ENCODE measurements around the gene ZNF157. TPM values are rescaled to one million over a fixed set of nuclear protein-coding genes. Genes with fewer than 3 reads are reported as not detected.

The ZNF157 gene
- total and polyA plus RNA-seq, 2 of the 8 experiments (the other 6 are each of a cell fraction or from before 2014, with no cell fraction given), result 0.67 to 2.2 TPM

- Histone ChIP-seq H2AFZ (ENCODE audit: low read length) (no peak overlapping the region), H3K9ac (replicated peaks in 1 of 4; ENCODE audit: extremely low read depth in 1 of 4, low read depth in 3 of 4, low read length in 3 of 4) (no peak overlapping the region), H3K14ac (ENCODE audit: insufficient read length) (no peak overlapping the region), H2BK5ac (ENCODE audit: low read depth, low read length) (no peak overlapping the region), H3K23ac (ENCODE audit: insufficient read length) (no peak overlapping the region), H4K8ac (ENCODE audit: extremely low read depth, insufficient read depth, low read length) (no peak overlapping the region), H3K56ac (replicated peaks; ENCODE audit: insufficient read length, low read depth, low read length) (no peak overlapping the region), H3K27me3 (replicated peaks in 1 of 4; ENCODE audit: control insufficient read depth in 3 of 4, extremely low read depth in 1 of 4, insufficient read depth in 3 of 4, low read length in 3 of 4) (no peaks in the 10 kb centered on the region), H3K18ac (ENCODE audit: extremely low read depth, low read length) (no peak overlapping the region), H3K4me3 (ENCODE audit: extremely low read depth in 1 of 4, insufficient read depth in 2 of 4, low read depth in 3 of 4, low read length in 4 of 4) (no peak overlapping the region), H3K4ac (replicated peaks; ENCODE audit: insufficient read length, low read depth, low read length) (no peak overlapping the region), H3K4me1 (replicated peaks in 1 of 4; ENCODE audit: control insufficient read depth in 3 of 4, insufficient read depth in 4 of 4, low read length in 3 of 4) (peaks cover 0 to 11% (median 3%) of the 10 kb centered on the region in 4 experiments; a peak in 3 of 7 replicates), H3K4me2 (ENCODE audit: insufficient read depth in 1 of 2, low read depth in 2 of 2, low read length in 2 of 2) (no peak overlapping the region), H2BK20ac (ENCODE audit: low read length) (0 out of 2 replicates have a peak overlapping the region, but pooled peaks have one; percentile 48), H3K9me3 (ENCODE audit: insufficient read depth in 2 of 2, low read depth in 1 of 2, low read length in 1 of 2) (no peaks in the 10 kb centered on the region), H2BK120ac (replicated peaks; ENCODE audit: low read depth, low read length) (no peak overlapping the region), H4K91ac (replicated peaks; ENCODE audit: insufficient read length, low read length) (no peak overlapping the region), H2AK5ac (ENCODE audit: low read depth, low read length) (no peak overlapping the region), H3K36me3 (ENCODE audit: control insufficient read depth in 2 of 4, insufficient read depth in 4 of 4, low read length in 3 of 4) (no peaks in the 10 kb centered on the region; a peak in 1 of 8 replicates), H3K79me2 (ENCODE audit: control insufficient read depth in 1 of 2, insufficient read depth in 2 of 2, low read length in 2 of 2) (no peaks in the 10 kb centered on the region), H2BK12ac (ENCODE audit: low read depth, low read length) (peak overlapping the region; percentile 27; the same call in 1 of the 2 replicates), H3K27ac (ENCODE audit: low read depth, low read length) (no peak overlapping the region; the same call in 1 of the 2 replicates), H2BK15ac (ENCODE audit: low read length) (no peak overlapping the region), H3K79me1 (ENCODE audit: low read depth, low read length) (no peaks in the 10 kb centered on the region), H4K5ac (ENCODE audit: insufficient read length, low read depth, low read length) (no peak overlapping the region), H4K20me1 (replicated peaks in 1 of 2; ENCODE audit: control insufficient read depth in 1 of 2, insufficient read depth in 2 of 2, low read length in 2 of 2) (no peaks in the 10 kb centered on the region), H3K23me2 (ENCODE audit: low read depth, low read length) (no peaks in the 10 kb centered on the region)
- WGBS, 2 experiments (ENCODE audit: extremely low coverage in 1 of 2, insufficient coverage in 1 of 2, insufficient read length in 1 of 2, insufficient replicate concordance in 2 of 2, low coverage in 1 of 2, low lambda C conversion rate in 2 of 2, missing lambda C conversion rate in 1 of 2), result 89% methylated on average over 10 of the region's 10 CpGs; no CpG with 5 or more reads in 1 of the 2 experiments
- FAIRE-seq, result no peak
- ChIA-PET POLR2A (ENCODE audit: partially characterized antibody) (interaction anchor here (0.7 kb wide), 1 partner anchor 44 kb away, joined by 3 read pairs; no protein-coding TSS in a partner anchor), CTCF (ENCODE audit: partially characterized antibody) (no interaction called here)
- no peak for DNase-seq (ENCODE audit: low read depth in 1 of 2, low spot score in 2 of 2)
- TF ChIP-seq BCL11A (IDR thresholded peaks at IDR 0.05; ENCODE audit: low read depth in 2 of 2, low read length in 2 of 2), result no peak
- no peak for TF ChIP-seq SIN3A (conservative IDR thresholded peaks at IDR 0.05 in 1 of 2, IDR thresholded peaks at IDR 0.05 in 1 of 2; ENCODE audit: low read depth in 1 of 2, low read length in 2 of 2)
- TF ChIP-seq EGR1 (IDR thresholded peaks at IDR 0.05; ENCODE audit: borderline replicate concordance, low read depth, low read length), result no peak
- TF ChIP-seq SIRT6 (IDR thresholded peaks at IDR 0.05; ENCODE audit: low read length), result no peak
- TF ChIP-seq TBP (IDR thresholded peaks at IDR 0.05; ENCODE audit: low read depth, low read length), result no peak
- TF ChIP-seq POU5F1 (IDR thresholded peaks at IDR 0.05; ENCODE audit: low read depth, low read length), result no peak
- no peak for TF ChIP-seq SP1 (IDR thresholded peaks at IDR 0.05; ENCODE audit: low read depth, low read length)
- no peak for TF ChIP-seq EP300 (IDR thresholded peaks at IDR 0.05; ENCODE audit: borderline replicate concordance in 1 of 2, low read depth in 2 of 2, low read length in 2 of 2)
- no peak for TF ChIP-seq MAX (IDR thresholded peaks at IDR 0.05)
- TF ChIP-seq ATF2 (IDR thresholded peaks at IDR 0.05; ENCODE audit: low read length), result no peak
- TF ChIP-seq RBBP5 (IDR thresholded peaks at IDR 0.05; ENCODE audit: borderline replicate concordance, low read depth, low read length), result no peak
- TF ChIP-seq EZH2 (IDR thresholded peaks at IDR 0.05; ENCODE audit: low read depth, low read length, severe bottlenecking), result no peak
Measured at GRCh38 chrX:47380268-47380667, 9.9 kb downstream of the ZNF157 start.
